ENCODE results near the gene DISP3.

The DISP3 gene

GRCh38 chr1:11461531-11462137 lies 17.3 kb upstream of the DISP3 start:
- DNase-seq (ENCODE audit: low read depth in 3 of 3): no peak

- no peak for DNase-seq (ENCODE audit: low read depth in 3 of 3)
These were observed 16.6 kb upstream of the DISP3 start for GRCh38 chr1:11462224-11462923.

DNA sequence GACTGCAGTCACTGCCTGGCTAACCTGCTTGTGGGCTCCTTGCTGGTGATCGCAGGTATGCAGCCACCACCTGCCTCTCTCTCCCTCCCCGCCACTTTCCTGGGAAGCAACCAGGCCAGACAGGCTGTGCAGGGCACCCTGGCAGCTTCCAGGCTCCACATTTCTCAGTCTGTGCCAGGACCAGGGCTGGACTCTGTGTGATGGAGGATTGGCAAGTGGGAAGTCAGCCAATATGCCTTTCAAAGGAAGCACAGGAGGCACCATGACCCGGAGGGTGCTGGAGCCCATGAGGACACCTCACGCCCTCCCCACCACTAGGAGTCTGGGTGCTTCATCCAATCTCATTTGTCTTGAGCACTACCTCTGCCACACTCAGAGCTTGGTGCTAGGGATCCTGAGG lies 15.8 kb upstream of the DISP3 start:
- DNase-seq (ENCODE audit: low read depth in 3 of 3): no peak

GRCh38 chr1:11465307-11465706 lies 13.6 kb upstream of the DISP3 start:
- no peak for DNase-seq (ENCODE audit: low read depth in 3 of 3)

GRCh38 chr1:11466416-11466815 lies 12.5 kb upstream of the DISP3 start:
- DNase-seq (ENCODE audit: low read depth in 3 of 3): no peak

- no peak for DNase-seq (ENCODE audit: low read depth in 3 of 3)
These were observed 10.1 kb upstream of the DISP3 start for GRCh38 chr1:11468878-11469277.

DNA sequence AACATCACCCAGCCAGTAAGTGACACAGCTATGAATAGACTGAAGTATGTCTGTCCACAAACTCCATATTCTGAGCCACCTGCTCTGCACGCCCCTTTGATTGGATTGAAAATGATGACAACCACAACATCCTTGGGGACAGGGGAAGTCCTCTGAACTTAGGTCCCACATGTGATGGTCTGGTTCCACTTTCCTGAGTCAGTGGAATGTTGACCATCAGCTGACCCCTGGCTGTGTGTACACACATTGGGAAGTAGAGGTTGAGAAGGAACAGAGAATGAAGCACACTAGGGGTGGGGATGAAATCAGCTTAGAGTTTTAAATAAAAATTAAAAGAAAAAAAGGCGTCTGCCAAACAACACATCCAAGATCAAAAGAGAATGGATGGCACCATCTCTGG lies 8.0 kb upstream of the DISP3 start:
- no peak for DNase-seq (ENCODE audit: low read depth in 3 of 3)

GRCh38 chr1:11471473-11471872 lies 7.5 kb upstream of the DISP3 start:
- DNase-seq (ENCODE audit: low read depth in 3 of 3): no peak

- no peak for DNase-seq (ENCODE audit: low read depth in 3 of 3)
These were observed 6.7 kb upstream of the DISP3 start for GRCh38 chr1:11472284-11472683.

GRCh38 chr1:11472741-11473140 lies 6.2 kb upstream of the DISP3 start:
- DNase-seq (ENCODE audit: low read depth in 3 of 3): no peak

- DNase-seq (ENCODE audit: low read depth in 3 of 3): no peak
These were observed 5.4 kb upstream of the DISP3 start for GRCh38 chr1:11473491-11474034.

DNA sequence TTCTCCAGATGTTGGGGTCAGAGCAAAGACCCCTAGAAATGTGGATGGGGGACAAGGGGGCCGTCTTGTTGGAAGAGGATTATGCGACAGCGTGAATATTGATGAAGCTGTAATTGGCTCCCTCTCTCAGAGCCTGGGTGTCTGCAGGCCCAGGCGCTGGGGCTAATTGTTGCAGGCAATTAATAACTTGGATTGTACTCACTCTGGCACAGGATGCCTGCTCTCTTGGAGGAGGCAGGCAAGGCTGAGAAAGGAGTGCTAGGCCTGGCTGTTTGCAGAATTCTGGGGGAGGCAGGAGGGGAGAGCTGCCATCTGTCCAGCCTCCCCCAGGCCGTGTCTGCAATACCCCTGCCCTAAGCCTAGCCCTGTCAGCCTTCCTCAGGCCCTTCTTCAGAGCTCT lies 4.1 kb upstream of the DISP3 start:
- no peak for DNase-seq (ENCODE audit: low read depth in 3 of 3)

- DNase-seq (ENCODE audit: low read depth in 3 of 3): no peak
These were observed 3.2 kb upstream of the DISP3 start for GRCh38 chr1:11475748-11476147.

DNA sequence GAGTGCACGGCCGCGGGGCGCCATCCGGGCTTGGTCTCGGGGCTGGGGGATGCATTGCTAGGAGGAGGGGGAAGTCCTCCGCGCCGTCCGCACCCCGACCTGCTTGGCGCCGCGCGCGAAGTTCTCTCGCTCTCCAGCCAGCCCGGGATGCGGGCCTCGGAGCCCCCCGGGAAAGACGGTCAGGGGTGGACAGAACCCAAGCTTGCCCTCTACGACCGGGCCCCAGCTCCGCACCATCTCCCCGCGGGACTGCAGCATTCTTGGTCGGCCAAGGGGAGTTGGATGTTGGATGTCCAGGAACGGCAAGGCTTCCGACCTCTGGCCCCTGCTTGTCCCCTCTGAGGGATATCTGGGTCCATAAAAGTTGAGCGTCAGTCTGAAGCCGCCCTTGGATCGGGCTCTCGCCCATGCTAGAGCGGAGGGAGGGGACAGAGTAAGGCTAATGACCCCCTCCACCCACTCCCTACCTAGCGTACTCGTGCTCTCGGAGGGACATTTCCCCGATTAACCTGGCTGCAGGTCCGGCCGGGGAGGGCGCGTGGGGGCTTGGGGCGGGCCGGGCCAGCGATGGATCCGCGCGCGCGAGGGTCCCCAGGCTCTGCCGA lies 522 bp downstream of the DISP3 start:
- no peak for DNase-seq (ENCODE audit: low read depth in 3 of 3)

- DNase-seq (ENCODE audit: low read depth in 3 of 3): no peak
These were observed 2.1 kb downstream of the DISP3 start for GRCh38 chr1:11481019-11481418.

GRCh38 chr1:11482198-11482597 lies 3.2 kb downstream of the DISP3 start:
- no peak for DNase-seq (ENCODE audit: low read depth in 3 of 3)

GRCh38 chr1:11482701-11483479 lies 3.9 kb downstream of the DISP3 start:
- no peak for DNase-seq (ENCODE audit: low read depth in 3 of 3)

DNA sequence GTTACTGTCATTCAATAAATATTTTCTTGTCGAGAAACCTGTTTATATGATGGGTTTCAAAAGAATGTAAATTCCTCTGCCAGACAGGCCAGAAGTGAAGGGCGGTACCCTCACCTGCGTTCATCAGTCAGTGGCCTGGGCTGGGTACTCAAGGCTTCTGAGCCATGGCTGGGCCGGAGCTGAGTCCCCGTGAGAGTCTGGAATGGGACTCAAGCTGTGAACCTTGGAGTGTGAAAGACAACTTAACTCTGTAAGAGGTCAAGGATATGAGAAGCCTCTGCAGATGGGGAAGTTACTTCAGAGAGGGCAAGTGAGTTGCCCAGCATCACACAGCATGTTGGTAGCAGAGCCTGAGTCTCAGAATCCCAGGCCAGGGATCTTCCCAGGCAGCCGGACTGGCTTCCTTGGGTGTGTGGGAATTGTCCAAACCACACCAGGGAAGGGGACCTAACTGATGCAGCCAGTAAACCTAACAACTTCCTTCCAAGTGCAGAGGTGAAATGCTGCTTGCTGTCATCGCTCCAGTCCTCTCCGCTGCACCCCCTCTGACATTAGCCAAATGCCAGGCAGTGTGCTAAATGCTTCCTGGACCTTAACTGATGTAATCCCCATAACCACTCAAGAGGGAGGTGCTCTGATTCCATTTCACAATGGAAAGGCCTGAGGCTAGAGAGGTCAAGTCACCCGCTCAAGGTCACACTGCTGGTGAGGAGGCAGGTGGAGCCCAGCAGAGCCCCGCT lies 4.8 kb downstream of the DISP3 start:
- DNase-seq (ENCODE audit: low read depth in 3 of 3): no peak

DNA sequence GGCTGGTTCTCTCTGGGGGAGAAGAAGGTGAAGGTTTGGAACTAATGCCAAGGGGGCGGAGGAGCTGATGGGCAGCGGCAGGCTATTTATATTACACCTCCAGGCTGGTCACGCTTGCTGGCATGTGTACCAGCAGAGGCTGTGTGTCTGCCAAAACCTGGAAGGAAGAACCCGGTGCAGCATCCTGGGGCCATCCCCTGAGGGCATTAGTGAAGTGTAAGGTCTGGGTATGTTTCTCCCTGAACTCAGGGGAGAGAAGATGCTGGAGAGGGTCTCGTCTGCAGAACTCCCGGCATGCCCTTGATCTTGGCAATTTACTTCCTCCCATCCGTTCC lies 5.3 kb downstream of the DISP3 start:
- no peak for DNase-seq (ENCODE audit: low read depth in 3 of 3)

DNA sequence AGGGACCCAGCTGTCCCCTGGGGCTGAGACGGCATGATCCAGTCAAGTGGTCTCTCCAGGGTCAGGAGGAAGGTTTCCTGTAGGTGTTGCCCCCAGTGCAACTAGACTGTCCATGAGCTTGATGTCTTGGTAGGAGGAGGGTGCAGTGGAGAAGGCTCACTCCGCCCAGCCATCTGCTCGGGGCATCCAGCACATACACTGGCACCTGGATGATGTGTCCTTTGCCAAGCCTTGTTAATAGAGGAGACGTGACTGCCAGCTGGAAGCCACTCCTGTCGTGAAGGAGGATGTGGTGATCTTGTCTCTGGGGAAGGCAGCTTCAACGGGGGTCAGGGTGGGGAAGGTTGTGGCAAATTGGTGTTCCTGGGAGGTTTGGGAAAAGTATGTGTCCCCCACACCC lies 6.2 kb downstream of the DISP3 start:
- no peak for DNase-seq (ENCODE audit: low read depth in 3 of 3)

DNA sequence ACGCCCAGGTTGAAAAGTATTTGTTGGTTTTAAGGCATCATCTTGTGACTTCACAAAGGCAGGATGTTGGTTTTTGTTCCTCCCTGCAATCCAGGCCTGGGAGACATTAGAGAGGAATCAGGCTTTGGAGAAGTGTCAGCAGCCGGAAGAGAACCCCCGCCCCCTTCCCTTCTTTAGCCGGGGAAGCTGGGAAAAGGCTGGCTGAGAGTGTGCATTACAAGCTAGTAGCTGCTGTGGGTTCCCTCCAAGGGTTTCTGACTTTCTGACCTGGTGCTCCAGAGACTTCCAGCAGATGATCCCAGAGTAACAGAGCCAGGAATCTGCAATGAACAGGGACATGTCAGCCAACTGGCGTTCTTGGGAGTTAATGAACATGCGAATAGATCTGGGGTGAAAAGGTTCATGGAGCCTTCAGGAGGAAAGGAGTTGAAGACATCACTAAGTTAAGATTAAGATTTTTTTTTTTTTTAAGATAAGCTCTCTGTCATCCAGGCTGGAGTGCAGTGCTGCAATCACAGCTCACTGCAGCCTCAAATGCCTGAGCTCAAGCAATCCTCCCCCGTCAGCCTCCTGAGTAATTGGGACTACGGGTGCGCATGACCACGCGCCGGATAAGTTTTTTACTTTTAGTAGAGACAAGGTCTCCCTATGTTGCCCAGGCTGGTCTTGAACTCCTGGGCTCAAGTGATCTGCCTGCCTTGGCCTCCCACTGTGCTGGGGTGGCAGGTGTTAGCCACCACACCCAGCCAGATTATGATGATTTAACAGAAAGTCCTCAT lies 7.5 kb downstream of the DISP3 start:
- DNase-seq (ENCODE audit: low read depth in 3 of 3): no peak
